ENCODE measurements around the gene NLRC5.
"Not testable (repeated sequence)": the region's sequence is repeated elsewhere in the genome, so short reads cannot be mapped to it uniquely, and the experiment has no call there.

The NLRC5 gene

GRCh38 chr16:57004387-57005250 lies 15.3 kb downstream of the NLRC5 start:
- H3K4me1 ChIP-seq: no peaks in the 10 kb centered on the region
- no peaks in the 10 kb centered on the region; the same call in 1 of the 2 replicates for H3K9me3 ChIP-seq
- H3K4me3 ChIP-seq (ENCODE audit: low read depth, low read length): no peak overlapping the region
- no peak for DNase-seq
- no peak for TF ChIP-seq CTCF (IDR thresholded peaks at IDR 0.05; ENCODE audit: low read depth, low read length)
- no peaks in the 10 kb centered on the region for H3K27me3 ChIP-seq
- H3K36me3 ChIP-seq: no peaks in the 10 kb centered on the region

DNA sequence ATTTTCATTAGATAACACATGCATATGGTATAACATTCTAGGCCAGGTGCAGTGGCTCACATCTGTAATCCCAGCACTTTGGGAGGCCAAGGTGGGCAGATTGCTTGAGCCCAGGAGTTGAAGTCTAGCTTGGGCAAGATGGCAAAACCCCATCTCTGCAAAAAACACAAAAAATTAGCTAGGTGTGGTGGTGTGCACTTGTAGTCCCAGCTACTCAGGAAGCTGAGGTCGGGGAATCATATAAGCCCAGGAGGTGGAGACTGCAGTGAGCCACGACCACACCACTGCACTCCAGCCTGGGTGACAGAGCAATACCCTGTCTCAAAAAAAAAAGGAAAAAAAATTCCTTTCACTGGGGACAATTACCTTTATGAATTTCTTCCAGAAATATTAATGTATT lies 16.2 kb downstream of the NLRC5 start:
- H3K4me3 ChIP-seq (ENCODE audit: low read depth, low read length); H3K36me3 ChIP-seq; DNase-seq; H3K4me1 ChIP-seq; H3K27me3 ChIP-seq; H3K9me3 ChIP-seq: not testable (repeated sequence)

GRCh38 chr16:57007050-57007449 lies 17.7 kb downstream of the NLRC5 start:
- Histone ChIP-seq H3K4me3 (ENCODE audit: low read depth, low read length) (no peak overlapping the region), H3K36me3 (no peaks in the 10 kb centered on the region), H3K9me3 (no peaks in the 10 kb centered on the region; the same call in 1 of the 2 replicates), H3K27me3 (no peaks in the 10 kb centered on the region), H3K4me1 (no peaks in the 10 kb centered on the region)
- no peak for DNase-seq
- no peak for TF ChIP-seq CTCF (IDR thresholded peaks at IDR 0.05; ENCODE audit: low read depth, low read length)

DNA sequence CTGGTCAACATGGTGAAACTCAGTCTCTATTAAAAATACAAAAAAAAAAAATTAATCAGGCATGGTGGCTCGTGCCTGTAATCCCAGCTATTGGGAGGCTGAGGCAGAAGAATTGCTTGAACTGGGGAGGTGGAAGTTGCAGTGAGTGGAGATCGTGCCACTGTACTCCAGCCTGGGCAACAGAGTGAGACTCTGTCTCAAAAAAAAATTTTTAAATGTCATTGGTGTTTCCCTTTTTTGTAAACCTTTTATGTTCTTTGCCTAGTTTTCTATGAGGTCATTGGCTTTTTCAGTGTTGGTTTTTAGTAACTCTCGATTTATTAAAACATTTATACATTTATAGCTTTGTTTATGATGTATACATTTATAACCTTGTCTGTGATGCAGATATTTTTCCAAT lies 18.2 kb downstream of the NLRC5 start:
- TF ChIP-seq CTCF (IDR thresholded peaks at IDR 0.05; ENCODE audit: low read depth, low read length): no peak
- Histone ChIP-seq H3K4me3 (ENCODE audit: low read depth, low read length) (no peak overlapping the region), H3K36me3 (no peaks in the 10 kb centered on the region), H3K27me3 (no peaks in the 10 kb centered on the region), H3K4me1 (no peaks in the 10 kb centered on the region), H3K9me3 (no peaks in the 10 kb centered on the region; the same call in 1 of the 2 replicates)
- no peak for DNase-seq

- H3K9me3 ChIP-seq: no peaks in the 10 kb centered on the region; the same call in 1 of the 2 replicates
- no peak overlapping the region for H3K4me3 ChIP-seq (ENCODE audit: low read depth, low read length)
- no peaks in the 10 kb centered on the region for H3K4me1 ChIP-seq
- no peaks in the 10 kb centered on the region for H3K36me3 ChIP-seq
- H3K27me3 ChIP-seq: no peaks in the 10 kb centered on the region
- no peak for TF ChIP-seq CTCF (IDR thresholded peaks at IDR 0.05; ENCODE audit: low read depth, low read length)
- no peak for DNase-seq
Measured at GRCh38 chr16:57008440-57008839, 19.1 kb downstream of the NLRC5 start.

GRCh38 chr16:57009643-57010170 lies 20.4 kb downstream of the NLRC5 start:
- no peak for DNase-seq
- no peaks in the 10 kb centered on the region for H3K4me1 ChIP-seq
- no peaks in the 10 kb centered on the region for H3K27me3 ChIP-seq
- H3K9me3 ChIP-seq: no peaks in the 10 kb centered on the region; the same call in 1 of the 2 replicates
- no peaks in the 10 kb centered on the region for H3K36me3 ChIP-seq
- TF ChIP-seq CTCF (IDR thresholded peaks at IDR 0.05; ENCODE audit: low read depth, low read length): no peak
- H3K4me3 ChIP-seq (ENCODE audit: low read depth, low read length): no peak overlapping the region
